ENCODE data around the gene OSBPL9. TPM values are rescaled to one million over a fixed set of nuclear protein-coding genes. Genes with fewer than 3 reads are reported as not detected.
A peak's percentile ranks its signal among the peaks of the same experiment; 100 is the strongest.

OSBPL9 gene
- total RNA-seq, 2 experiments from 2014 or later: 51.1 to 56.1 TPM

DNA sequence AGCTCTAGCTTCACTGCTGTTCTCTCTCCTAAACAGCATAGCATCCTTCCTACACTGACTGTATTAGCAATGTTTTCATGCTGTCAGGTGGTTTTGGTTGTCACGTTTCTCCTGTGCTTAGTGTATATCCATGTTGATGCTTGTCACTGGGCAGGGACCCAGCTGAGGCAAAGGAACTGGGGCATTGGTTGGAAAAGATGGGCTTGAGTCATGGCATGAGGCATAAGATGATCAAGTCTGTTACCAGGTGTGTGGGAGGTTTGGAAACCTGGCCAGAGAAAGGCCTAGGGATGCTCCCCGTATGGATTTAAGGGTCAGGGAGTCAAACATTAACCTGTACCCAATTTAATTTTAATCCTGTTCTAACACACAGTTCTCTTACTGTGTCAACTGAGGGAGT lies 69.6 kb downstream of the OSBPL9 start:
- CTCF ChIA-PET: no interaction called here
- DNase-seq: peak; percentile 11
- Mint-ChIP-seq H3K4me1 (ENCODE audit: low read depth) (peaks cover 12% of the 10 kb centered on the region), H3K9me3 (no peaks in the 10 kb centered on the region), H3K4me3 (no peak overlapping the region), H3K27me3 (no peaks in the 10 kb centered on the region), H3K36me3 (ENCODE audit: low read depth) (no peaks in the 10 kb centered on the region), H3K27ac (no peak overlapping the region)
- POLR2A ChIA-PET: no interaction called here
- peak; percentile 30 for ATAC-seq
- no peak for TF ChIP-seq CTCF (IDR thresholded peaks at IDR 0.05)
- intact Hi-C loops (cut with micrococcal nuclease): no loop called here

- Mint-ChIP-seq H3K27me3 (no peaks in the 10 kb centered on the region), H3K9me3 (no peaks in the 10 kb centered on the region), H3K4me3 (no peak overlapping the region), H3K36me3 (ENCODE audit: low read depth) (no peaks in the 10 kb centered on the region), H3K27ac (no peak overlapping the region), H3K4me1 (ENCODE audit: low read depth) (peaks cover 12% of the 10 kb centered on the region)
- CTCF ChIA-PET: interaction anchor here (1.6 to 1.7 kb wide), 2 partner anchors 20 to 80 kb away, joined by 5 to 6 read pairs; no protein-coding TSS in a partner anchor
- DNase-seq: no peak
- intact Hi-C loops (cut with micrococcal nuclease): no loop called here
- ATAC-seq: no peak
- POLR2A ChIA-PET: interaction anchor here (0.6 kb wide), 1 partner anchor 462 kb away, joined by 3 read pairs; no protein-coding TSS in a partner anchor
- TF ChIP-seq CTCF (IDR thresholded peaks at IDR 0.05): no peak
Measured at GRCh38 chr1:51689075-51689440, 72.2 kb downstream of the OSBPL9 start.

DNA sequence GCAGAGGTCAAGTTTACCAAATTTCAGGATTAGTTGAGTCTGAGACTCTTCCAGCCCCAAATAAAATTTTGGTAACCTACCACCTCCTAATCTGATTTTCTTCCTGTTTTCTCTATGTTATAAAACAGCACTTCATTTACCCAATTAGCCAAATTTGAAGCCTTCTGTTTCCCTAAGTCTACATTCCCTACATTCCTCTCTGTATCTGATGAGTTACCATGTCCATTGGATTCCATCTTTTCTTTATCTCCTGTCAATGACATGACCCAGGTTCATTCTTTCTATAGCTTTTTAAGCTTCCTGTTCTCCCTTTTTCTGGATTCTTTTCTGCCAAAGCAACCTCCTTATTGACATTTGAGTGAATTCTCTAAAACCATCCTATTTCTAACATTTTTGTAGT lies 72.8 kb downstream of the OSBPL9 start:
- CTCF ChIA-PET: interaction anchor here (1.2 kb wide), 1 partner anchor 10 kb away, joined by 3 read pairs; no protein-coding TSS in a partner anchor
- no peaks in the 10 kb centered on the region for H3K9me3 Mint-ChIP-seq
- ATAC-seq: no peak

GRCh38 chr1:51690285-51690961 lies 73.5 kb downstream of the OSBPL9 start:
- H3K27ac Mint-ChIP-seq: no peak overlapping the region
- no peaks in the 10 kb centered on the region for H3K36me3 Mint-ChIP-seq (ENCODE audit: low read depth)
- no peak for DNase-seq
- ATAC-seq: no peak
- ChIA-PET POLR2A (no interaction called here), CTCF (interaction anchor here (1.2 kb wide), 1 partner anchor 9 kb away, joined by 3 read pairs; no protein-coding TSS in a partner anchor)
- intact Hi-C loops (cut with micrococcal nuclease): no loop called here
- H3K4me1 Mint-ChIP-seq (ENCODE audit: low read depth): peaks cover 12% of the 10 kb centered on the region
- no peaks in the 10 kb centered on the region for H3K27me3 Mint-ChIP-seq
- H3K9me3 Mint-ChIP-seq: no peaks in the 10 kb centered on the region
- no peak overlapping the region for H3K4me3 Mint-ChIP-seq
- no peak for TF ChIP-seq CTCF (IDR thresholded peaks at IDR 0.05)

More for the DNA sequence above, 72.8 kb downstream of the OSBPL9 start:
- no peak for DNase-seq
- Mint-ChIP-seq H3K4me1 (ENCODE audit: low read depth) (peaks cover 12% of the 10 kb centered on the region), H3K27me3 (no peaks in the 10 kb centered on the region), H3K4me3 (no peak overlapping the region), H3K36me3 (ENCODE audit: low read depth) (no peaks in the 10 kb centered on the region), H3K27ac (no peak overlapping the region)
- POLR2A ChIA-PET: no interaction called here
- intact Hi-C loops (cut with micrococcal nuclease): no loop called here
- no peak for TF ChIP-seq CTCF (IDR thresholded peaks at IDR 0.05)

DNA sequence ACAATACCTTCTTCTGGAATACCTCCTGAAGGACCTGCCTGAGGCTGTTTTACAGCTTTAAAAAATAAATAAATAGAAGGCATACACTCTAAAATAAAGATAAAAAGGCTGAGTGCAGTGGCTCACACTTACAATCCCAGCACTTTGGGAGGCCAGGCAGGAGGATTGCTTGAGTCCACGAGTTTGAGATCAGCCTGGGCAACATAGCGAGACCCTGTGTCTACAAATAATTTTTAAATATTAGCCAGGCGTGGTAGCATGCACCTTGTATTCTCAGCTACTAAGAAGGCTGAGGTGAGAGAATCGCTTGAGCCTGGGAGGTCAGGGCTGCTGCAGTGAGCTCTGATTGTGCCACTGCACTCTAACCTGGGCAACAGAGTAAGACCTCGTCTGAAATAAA lies 75.0 kb downstream of the OSBPL9 start:
- Mint-ChIP-seq H3K27ac (no peak overlapping the region), H3K9me3 (no peaks in the 10 kb centered on the region)
- CTCF ChIA-PET: no interaction called here

More for the DNA sequence above, 75.0 kb downstream of the OSBPL9 start:
- no peak for TF ChIP-seq CTCF (IDR thresholded peaks at IDR 0.05)
- ATAC-seq (no peak), DNase-seq (no peak)
- intact Hi-C loops (cut with micrococcal nuclease): no loop called here
- POLR2A ChIA-PET: no interaction called here
- no peaks in the 10 kb centered on the region for H3K36me3 Mint-ChIP-seq (ENCODE audit: low read depth)
- H3K27me3 Mint-ChIP-seq: no peaks in the 10 kb centered on the region
- no peak overlapping the region for H3K4me3 Mint-ChIP-seq
- H3K4me1 Mint-ChIP-seq (ENCODE audit: low read depth): peaks cover 7% of the 10 kb centered on the region

Measured in activated CD8-positive, alpha-beta T cell treated with anti-CD3 and anti-CD28 coated beads for 36 hours (primary cell).